Fibroblast of pulmonary artery (primary cell): ENCODE results near the gene TSPOAP1.

Experiments
- DNase-seq: peaks from one replicate; pipeline ENCODE4 v3.0.0-alpha.2; 2010; ENCODE audit warnings: low read depth
- H3K4me3 ChIP-seq: replicated peaks from 2 replicates; pipeline ENCODE4 v1.5.1; 2011; ENCODE audit warnings: low read depth, mild to moderate bottlenecking, control low read depth, low read length, moderate library complexity
- TF ChIP-seq, protein P1 (sequence below): IDR thresholded peaks from 2 replicates; pipeline ENCODE4 v1.5.1; 2011; ENCODE audit warnings: mild to moderate bottlenecking, control low read depth, low read length, inconsistent platforms; ENCODE audit errors: missing control alignments

Gene TSPOAP1

GRCh38 chr17:58265902-58266875 lies 62.4 kb downstream of the TSPOAP1 start:
- TF ChIP-seq, protein P1, sequence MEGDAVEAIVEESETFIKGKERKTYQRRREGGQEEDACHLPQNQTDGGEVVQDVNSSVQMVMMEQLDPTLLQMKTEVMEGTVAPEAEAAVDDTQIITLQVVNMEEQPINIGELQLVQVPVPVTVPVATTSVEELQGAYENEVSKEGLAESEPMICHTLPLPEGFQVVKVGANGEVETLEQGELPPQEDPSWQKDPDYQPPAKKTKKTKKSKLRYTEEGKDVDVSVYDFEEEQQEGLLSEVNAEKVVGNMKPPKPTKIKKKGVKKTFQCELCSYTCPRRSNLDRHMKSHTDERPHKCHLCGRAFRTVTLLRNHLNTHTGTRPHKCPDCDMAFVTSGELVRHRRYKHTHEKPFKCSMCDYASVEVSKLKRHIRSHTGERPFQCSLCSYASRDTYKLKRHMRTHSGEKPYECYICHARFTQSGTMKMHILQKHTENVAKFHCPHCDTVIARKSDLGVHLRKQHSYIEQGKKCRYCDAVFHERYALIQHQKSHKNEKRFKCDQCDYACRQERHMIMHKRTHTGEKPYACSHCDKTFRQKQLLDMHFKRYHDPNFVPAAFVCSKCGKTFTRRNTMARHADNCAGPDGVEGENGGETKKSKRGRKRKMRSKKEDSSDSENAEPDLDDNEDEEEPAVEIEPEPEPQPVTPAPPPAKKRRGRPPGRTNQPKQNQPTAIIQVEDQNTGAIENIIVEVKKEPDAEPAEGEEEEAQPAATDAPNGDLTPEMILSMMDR, result no peak
- no peak overlapping the region for H3K4me3 ChIP-seq
- DNase-seq, result no peak

DNA sequence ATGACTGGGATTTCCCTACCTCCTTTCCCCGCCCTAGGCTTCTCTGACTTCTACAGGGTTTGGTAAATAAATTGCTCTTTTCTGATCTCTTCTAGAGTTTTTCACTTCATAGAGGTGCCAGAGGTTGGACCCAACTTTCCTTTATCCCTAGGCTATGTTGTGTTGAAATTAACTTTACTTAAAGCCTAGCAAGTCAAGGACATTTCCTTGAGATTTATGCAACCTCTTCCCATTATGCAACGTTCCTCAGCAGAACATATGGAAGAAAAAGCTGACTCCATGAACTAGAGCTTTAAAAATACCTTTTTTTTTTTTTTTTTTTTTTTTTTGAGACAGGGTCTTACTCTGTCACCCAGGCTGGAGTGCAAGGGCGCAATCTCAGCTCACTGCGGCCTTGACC lies 63.3 kb downstream of the TSPOAP1 start:
- TF ChIP-seq, protein P1, result no peak
- H3K4me3 ChIP-seq, result no peak overlapping the region
- no peak for DNase-seq

DNA sequence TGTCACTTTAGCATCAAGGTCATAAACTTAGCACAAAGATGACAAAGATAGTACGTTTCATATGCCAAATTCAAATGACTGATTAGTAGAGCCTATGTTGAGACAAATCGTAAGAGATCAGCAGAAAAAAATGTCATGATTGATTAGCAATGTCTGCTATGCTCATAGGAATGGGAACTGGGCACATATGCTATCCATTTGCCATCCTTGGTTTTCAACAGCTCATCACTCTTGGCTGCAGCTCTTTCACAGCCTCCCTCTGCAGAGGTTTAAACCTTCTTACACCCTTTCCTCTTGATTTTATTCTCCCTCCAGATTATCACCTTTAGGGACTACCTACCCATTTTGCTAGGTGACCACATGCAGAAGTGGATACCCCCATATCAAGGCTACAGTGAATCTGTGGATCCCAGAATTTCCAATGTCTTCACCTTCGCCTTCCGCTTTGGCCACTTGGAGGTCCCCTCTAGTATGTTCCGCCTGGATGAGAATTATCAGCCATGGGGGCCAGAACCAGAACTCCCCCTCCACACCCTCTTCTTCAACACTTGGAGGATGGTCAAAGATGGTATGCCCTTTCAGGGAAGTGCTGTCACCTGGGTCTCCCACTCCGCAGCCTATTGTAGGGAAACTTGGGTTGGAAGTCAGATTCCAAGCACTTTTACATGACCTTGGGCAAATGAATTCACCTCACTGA lies 64.0 kb downstream of the TSPOAP1 start:
- no peak overlapping the region for H3K4me3 ChIP-seq
- no peak for DNase-seq
- TF ChIP-seq, protein P1, result no peak

DNA sequence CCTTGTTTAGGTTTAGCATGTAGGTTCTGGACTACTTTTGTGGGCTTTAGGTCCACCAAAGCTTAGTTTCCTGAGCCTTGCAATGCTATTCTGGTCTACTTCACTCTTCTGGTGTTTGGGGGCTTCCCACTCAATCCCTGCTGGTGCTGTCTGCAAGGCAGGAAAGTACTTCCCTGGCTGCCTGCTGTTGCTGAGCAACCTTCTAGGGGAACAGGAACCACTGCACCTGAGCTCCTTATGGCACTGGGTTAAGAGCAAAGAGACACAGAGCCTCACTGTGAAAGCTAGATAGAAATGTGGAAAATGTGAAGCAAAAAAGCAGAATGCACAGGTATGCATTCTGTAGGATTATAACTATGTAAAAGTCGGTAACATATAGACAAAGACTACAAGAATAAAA lies 64.8 kb downstream of the TSPOAP1 start:
- H3K4me3 ChIP-seq, result no peak overlapping the region
- DNase-seq, result no peak
- TF ChIP-seq, protein P1, result no peak

GRCh38 chr17:58262149-58262548 lies 66.4 kb downstream of the TSPOAP1 start:
- no peak for DNase-seq
- no peak overlapping the region for H3K4me3 ChIP-seq
- TF ChIP-seq, protein P1, result no peak

- DNase-seq, result no peak
- TF ChIP-seq, protein P1, result no peak
- H3K4me3 ChIP-seq, result no peak overlapping the region
Measured at GRCh38 chr17:58254803-58255202, 73.8 kb downstream of the TSPOAP1 start.
